Right lobe of liver (tissue), 6 donors: Measurements from ENCODE around the gene RUFY4. TPM values are rescaled to one million over a fixed set of nuclear protein-coding genes. Genes with fewer than 3 reads are reported as not detected.
"Not testable (repeated sequence)": the region's sequence is repeated elsewhere in the genome, so short reads cannot be mapped to it uniquely, and the experiment has no call there.

Source experiments
- ATAC-seq, 4 donors: fragments of 200-7000 bp; cut with Tn5 transposase; one replicate each; pipeline ENCODE4 v1.9.1; 2020; ENCODE audit warnings: mild to moderate bottlenecking in 4 of 4, moderate library complexity in 4 of 4
- DNase-seq, 3 donors: peaks; one replicate each; pipeline ENCODE4 v3.0.0-alpha.2; 2020
- H3K27ac ChIP-seq, 3 donors: fragments of 200-600 bp; one replicate each; pipeline ENCODE4 v1.8.0; 2022
- H3K27me3 ChIP-seq, 2 donors: fragments of 200-600 bp; one replicate each; pipeline ENCODE4 v1.8.0; 2022
- H3K36me3 ChIP-seq, 4 donors: fragments of 200-600 bp; sonication (generic) in 1 of 4; one replicate each; pipeline versions ENCODE4 v1.5.1 to v1.8.0; 2017 to 2022; ENCODE audit warnings: control low read depth in 1 of 4
- H3K4me1 ChIP-seq, 4 donors: fragments of 200-600 bp; sonication (generic) in 1 of 4; one replicate each; pipeline versions ENCODE4 v1.5.1 to v1.8.0; 2017 to 2022; ENCODE audit warnings: control low read depth in 1 of 4
- H3K4me3 ChIP-seq, 3 donors: fragments of 200-600 bp; one replicate each; pipeline ENCODE4 v1.8.0; 2022
- H3K9me3 ChIP-seq, 4 donors: fragments of 200-600 bp; sonication (generic) in 1 of 4; one replicate each; pipeline versions ENCODE4 v1.5.1 to v1.8.0; 2017 to 2022; ENCODE audit warnings: control low read depth in 1 of 4
- POLR2A ChIP-seq: fragments of 450-650 bp; IDR thresholded peaks from one replicate; pipeline ENCODE4 v1.6.1; 2017; ENCODE audit warnings: antibody characterized with exemption, mild to moderate bottlenecking
- WGBS: methylation state at CpG from one replicate; pipeline ENCODE4 v1.1.6; 2018; ENCODE audit warnings: low coverage, low lambda C conversion rate; ENCODE audit not compliant: insufficient coverage; ENCODE audit errors: missing lambda C conversion rate; 5-methylcytosine and 5-hydroxymethylcytosine counted together
- intact Hi-C, 2 donors: fragments of 100-400 bp; cut with DNase I; formaldehyde crosslinking; loops; one replicate each; pipeline versions ENCODE4 v1.11.2 to v1.14.1; 2022
- total RNA-seq, 6 experiments: library from RNA; depleted of rRNA in 2 of 6; stranded (reverse); fragments of >200 nt in 2 of 6; fragmentation: NEBNext Ultra II Directional in 3 of 6; extraction: Animal tissue kit (Norgen Biotek cat#: 25700) in 3 of 6; gene quantifications; one replicate each; pipeline versions ENCODE4 v1.1.0 to v1.2.4, GENCODE V29; 2016 to 2023
- TF ChIP-seq, protein P1 (sequence below), 4 donors: fragments of 200-600 bp in 3 of 4; fragments of 450-650 bp in 1 of 4; IDR thresholded peaks; one replicate each; pipeline versions ENCODE4 v1.5.1 to v1.8.0; 2016 to 2022; ENCODE audit warnings: antibody characterized with exemption in 4 of 4, mild to moderate bottlenecking in 2 of 4
- donor health status: DM: no; HTN: yes; CAD: no.
- donor health status: DM: no; HTN: no; CAD: no.
- donor health status: DM: no; HTN: no; CAD: no.
- donor health status: DM: no; HTN: yes; CAD: no.
- donor health status: DM: no; HTN: yes; CAD: no.

The RUFY4 gene
- total RNA-seq, 6 experiments from 2014 or later = 0.11 to 0.55 (median 0.23) TPM; not detected in 3

DNA sequence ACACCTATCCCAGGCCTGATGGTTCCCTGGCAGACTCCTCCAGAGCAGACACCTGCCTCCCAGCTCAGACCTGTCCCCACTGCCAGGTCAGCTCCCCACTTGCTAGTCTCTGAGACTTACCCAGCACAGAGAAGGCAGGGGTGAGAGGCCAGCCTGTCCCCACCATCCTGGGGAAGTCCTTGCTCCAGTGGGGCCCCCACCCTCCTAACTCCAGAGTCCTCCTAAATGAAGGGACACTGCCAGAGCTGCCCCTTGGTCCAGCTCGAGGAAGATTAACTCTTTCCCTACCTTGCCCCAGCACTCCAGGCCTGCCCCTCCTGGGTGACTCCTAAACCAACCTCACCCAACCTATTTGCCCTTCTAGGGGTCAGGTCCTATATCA is 35.9 kb upstream of the RUFY4 start:
- Histone ChIP-seq H3K4me1 (peaks cover 0 to 4% (median 0%) of the 10 kb centered on the region in 4 donors), H3K27me3 (no peaks in the 10 kb centered on the region), H3K4me3 (no peak overlapping the region), H3K9me3 (no peaks in the 10 kb centered on the region), H3K27ac (no peak overlapping the region), H3K36me3 (no peaks in the 10 kb centered on the region)
- ATAC-seq (no peak), DNase-seq (no peak)
- intact Hi-C loops = no loop called here
- TF ChIP-seq, protein P1, sequence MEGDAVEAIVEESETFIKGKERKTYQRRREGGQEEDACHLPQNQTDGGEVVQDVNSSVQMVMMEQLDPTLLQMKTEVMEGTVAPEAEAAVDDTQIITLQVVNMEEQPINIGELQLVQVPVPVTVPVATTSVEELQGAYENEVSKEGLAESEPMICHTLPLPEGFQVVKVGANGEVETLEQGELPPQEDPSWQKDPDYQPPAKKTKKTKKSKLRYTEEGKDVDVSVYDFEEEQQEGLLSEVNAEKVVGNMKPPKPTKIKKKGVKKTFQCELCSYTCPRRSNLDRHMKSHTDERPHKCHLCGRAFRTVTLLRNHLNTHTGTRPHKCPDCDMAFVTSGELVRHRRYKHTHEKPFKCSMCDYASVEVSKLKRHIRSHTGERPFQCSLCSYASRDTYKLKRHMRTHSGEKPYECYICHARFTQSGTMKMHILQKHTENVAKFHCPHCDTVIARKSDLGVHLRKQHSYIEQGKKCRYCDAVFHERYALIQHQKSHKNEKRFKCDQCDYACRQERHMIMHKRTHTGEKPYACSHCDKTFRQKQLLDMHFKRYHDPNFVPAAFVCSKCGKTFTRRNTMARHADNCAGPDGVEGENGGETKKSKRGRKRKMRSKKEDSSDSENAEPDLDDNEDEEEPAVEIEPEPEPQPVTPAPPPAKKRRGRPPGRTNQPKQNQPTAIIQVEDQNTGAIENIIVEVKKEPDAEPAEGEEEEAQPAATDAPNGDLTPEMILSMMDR (IDR thresholded peaks at IDR 0.05) = no peak
- TF ChIP-seq POLR2A = no peak
- WGBS = 20% methylated on average over 1 of the region's 1 CpG

DNA sequence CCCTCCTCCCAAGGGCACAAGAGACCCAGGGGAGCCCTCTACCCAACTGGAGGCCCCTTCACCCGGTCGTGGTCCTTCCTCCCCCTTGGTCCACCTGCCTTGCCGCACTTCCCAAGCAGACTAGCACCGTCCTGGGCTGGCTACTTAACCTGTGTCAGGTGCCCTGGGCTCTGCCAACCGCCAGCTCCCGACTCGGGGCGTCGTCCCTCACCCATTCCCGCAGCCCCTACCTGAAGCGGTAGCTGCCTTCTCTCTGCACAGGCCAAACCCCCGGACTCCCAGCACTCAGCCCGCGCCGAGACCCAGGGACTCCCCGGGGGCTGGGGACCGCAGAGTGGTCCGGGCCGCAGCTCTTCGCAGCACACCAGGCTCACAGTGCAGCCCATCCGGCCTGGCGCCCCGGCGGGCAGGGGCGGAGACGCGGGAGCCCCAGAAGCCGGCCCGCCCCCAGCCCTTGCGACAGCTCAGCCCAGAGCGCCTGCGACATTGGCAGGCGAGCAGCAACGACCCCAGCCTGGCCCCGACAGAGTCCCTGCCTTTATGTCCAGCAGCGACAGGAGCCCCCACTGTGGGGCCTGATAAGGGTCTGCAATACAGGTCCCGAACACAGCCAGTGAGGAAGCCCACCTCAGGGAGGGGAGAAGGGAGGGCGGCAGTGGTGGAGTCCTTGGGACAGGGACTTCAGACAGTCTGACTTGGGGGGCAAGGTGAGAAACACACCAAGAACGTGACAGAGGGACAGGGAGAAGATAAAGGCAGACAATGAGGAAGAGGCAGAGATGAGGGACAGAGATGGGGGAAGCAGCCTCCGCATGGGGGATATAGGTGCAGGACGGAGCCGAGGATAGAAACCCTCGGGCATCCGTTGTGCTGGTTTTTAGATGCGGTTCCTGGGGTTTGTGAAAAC is 35.2 kb upstream of the RUFY4 start:
- Histone ChIP-seq H3K4me3 (no peak overlapping the region), H3K27ac (no peak overlapping the region), H3K36me3 (no peaks in the 10 kb centered on the region), H3K9me3 (no peaks in the 10 kb centered on the region), H3K27me3 (no peaks in the 10 kb centered on the region), H3K4me1 (peaks cover 0 to 4% (median 0%) of the 10 kb centered on the region in 4 donors)
- intact Hi-C loops = no loop called here
- WGBS = 26% methylated on average over 13 of the region's 45 CpGs
- TF ChIP-seq, protein P1 (IDR thresholded peaks at IDR 0.05) = no peak
- TF ChIP-seq POLR2A = no peak
- peak in 1 of 3 donors; percentile 42 for DNase-seq
- ATAC-seq = peak in 3 of 4 donors; percentile 4 to 10 (median 6)

DNA sequence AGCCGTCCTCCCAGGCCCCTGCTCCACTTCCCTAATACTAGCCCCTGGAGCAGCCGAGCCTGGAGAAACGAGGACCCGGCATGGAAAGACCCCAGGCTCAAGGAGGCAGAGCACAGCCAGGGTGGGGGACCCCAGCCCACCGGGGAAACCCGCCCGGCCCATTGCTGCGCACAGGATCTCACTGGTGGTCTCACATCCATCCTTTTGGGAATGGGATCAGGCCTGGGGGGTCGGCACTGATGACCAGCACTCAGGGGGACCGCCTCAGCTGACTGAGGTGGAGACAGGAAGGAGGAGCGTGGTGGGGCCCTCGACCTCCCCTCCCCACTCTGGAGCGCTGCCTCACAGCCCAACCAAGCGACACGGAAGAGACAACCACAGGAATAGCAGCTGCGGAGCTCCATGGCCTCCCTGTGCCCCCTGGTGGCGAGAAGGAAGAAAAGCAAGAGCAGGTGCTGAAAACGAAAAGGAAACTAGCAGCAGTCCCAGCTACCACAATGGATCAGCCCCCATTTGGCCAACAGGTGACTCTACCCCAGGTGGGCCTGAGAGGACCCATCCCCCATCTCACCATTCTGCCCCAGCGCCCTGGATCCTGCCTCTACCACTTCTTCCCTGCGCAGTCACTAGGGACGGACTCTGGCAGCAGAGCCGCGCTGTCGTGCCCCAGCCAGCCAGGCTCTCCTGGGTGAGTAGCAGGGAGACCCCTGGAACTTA is 34.4 kb upstream of the RUFY4 start:
- WGBS = 10% methylated on average over 16 of the region's 24 CpGs
- H3K4me1 ChIP-seq, H3K27me3 ChIP-seq, H3K36me3 ChIP-seq, intact Hi-C loops, H3K9me3 ChIP-seq, H3K27ac ChIP-seq: not testable (repeated sequence)
- H3K4me3 ChIP-seq = peak overlapping the region in 2 of 3 donors; percentile 31 to 32
- DNase-seq = peak; percentile 48 to 76 (median 66)
- peak; percentile 87 to 96 (median 94) for ATAC-seq
- TF ChIP-seq, protein P1 (IDR thresholded peaks at IDR 0.05) = peak; percentile 44 to 69 (median 66)

DNA sequence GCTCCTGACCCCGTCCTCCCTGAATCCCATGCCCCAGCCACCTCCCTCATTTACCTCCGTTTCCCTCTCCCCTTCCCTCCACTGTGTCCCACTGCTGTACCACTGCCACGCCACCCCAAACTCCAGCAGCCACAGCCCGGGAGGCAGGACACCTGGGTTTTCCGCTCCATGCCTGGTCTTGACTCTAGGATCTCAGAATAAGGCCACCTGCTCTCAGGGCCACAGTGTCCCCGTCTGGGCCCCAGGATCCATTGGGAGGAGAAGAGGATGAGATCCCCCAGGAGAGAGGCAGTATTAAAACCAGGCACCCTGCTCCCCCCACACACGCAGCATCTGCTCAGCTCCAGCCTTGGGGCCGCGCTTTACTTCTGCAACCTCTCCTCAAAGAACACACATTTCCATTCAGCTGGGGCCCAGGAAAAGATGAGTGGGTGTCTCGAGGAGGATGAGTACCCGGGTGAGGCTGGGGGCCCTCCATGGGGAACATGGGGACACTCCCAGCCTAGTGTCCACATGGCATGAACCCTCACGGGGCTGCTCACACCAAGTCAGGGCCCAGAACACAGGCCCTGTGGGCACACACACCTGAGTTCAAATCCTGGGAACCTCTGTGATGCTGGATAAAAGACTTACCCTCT is 33.5 kb upstream of the RUFY4 start:
- no peak for TF ChIP-seq POLR2A
- TF ChIP-seq, protein P1 (IDR thresholded peaks at IDR 0.05) = no peak
- intact Hi-C loops = no loop called here
- H3K27me3 ChIP-seq = no peaks in the 10 kb centered on the region
- H3K36me3 ChIP-seq = no peaks in the 10 kb centered on the region
- WGBS = 80% methylated on average over 4 of the region's 12 CpGs
- no peak overlapping the region for H3K27ac ChIP-seq
- no peak overlapping the region for H3K4me3 ChIP-seq
- no peaks in the 10 kb centered on the region for H3K9me3 ChIP-seq
- peaks cover 0 to 4% (median 0%) of the 10 kb centered on the region in 4 donors for H3K4me1 ChIP-seq
- no peak for DNase-seq
- no peak for ATAC-seq
